Stimulated activated naive CD4-positive, alpha-beta T cell treated with Interleukin-2 at 50 U/mL for 16 hours (primary cell): Measurements from ENCODE around the gene CTSO.

Experiments used
- DNase-seq: peaks from one replicate; lab custom pipeline; 2025; lab: John Stamatoyannopoulos, UW

The CTSO gene

GRCh38 chr4:155953151-155954117 lies at the start of gene CTSO:
CTSO (minus strand) TSS chr4:155953866; CDS start chr4:155953847, 19 bp downstream.
- DNase-seq: peak; percentile 72

- DNase-seq: no peak
Measured at GRCh38 chr4:156000491-156000890, 46.8 kb upstream of the CTSO start.

- no peak for DNase-seq
Measured at GRCh38 chr4:155999725-156000124, 46.1 kb upstream of the CTSO start.

GRCh38 chr4:155995069-155995468 lies 41.4 kb upstream of the CTSO start:
- DNase-seq: no peak

- no peak for DNase-seq
Measured at GRCh38 chr4:155984106-155984797, 30.6 kb upstream of the CTSO start.

GRCh38 chr4:155982736-155983385 lies 29.2 kb upstream of the CTSO start:
- DNase-seq: no peak

- no peak for DNase-seq
Measured at GRCh38 chr4:155978810-155979209, 25.1 kb upstream of the CTSO start.

GRCh38 chr4:155975511-155975910 lies 21.8 kb upstream of the CTSO start:
- DNase-seq: no peak

- DNase-seq: no peak
Measured at GRCh38 chr4:155974996-155975395, 21.3 kb upstream of the CTSO start.

GRCh38 chr4:155974476-155974749 lies 20.7 kb upstream of the CTSO start:
- DNase-seq: no peak

GRCh38 chr4:155973639-155974475 lies 20.2 kb upstream of the CTSO start:
- no peak for DNase-seq

GRCh38 chr4:155972098-155972497 lies 18.4 kb upstream of the CTSO start:
- no peak for DNase-seq

- DNase-seq: no peak
Measured at GRCh38 chr4:155966731-155967395, 13.2 kb upstream of the CTSO start.

- no peak for DNase-seq
Measured at GRCh38 chr4:155966171-155966570, 12.5 kb upstream of the CTSO start.

GRCh38 chr4:155964016-155964891 lies 10.6 kb upstream of the CTSO start:
- no peak for DNase-seq

GRCh38 chr4:155962767-155963166 lies 9.1 kb upstream of the CTSO start:
- no peak for DNase-seq

- no peak for DNase-seq
Measured at GRCh38 chr4:155961575-155961974, 7.9 kb upstream of the CTSO start.

- DNase-seq: no peak
Measured at GRCh38 chr4:155960522-155960921, 6.9 kb upstream of the CTSO start.

GRCh38 chr4:155959417-155959816 lies 5.8 kb upstream of the CTSO start:
- DNase-seq: no peak

- no peak for DNase-seq
Measured at GRCh38 chr4:155956461-155956860, 2.8 kb upstream of the CTSO start.
